ENCODE results near the gene CLMN. TPM values are rescaled to one million over a fixed set of nuclear protein-coding genes. Genes with fewer than 3 reads are reported as not detected.

Gene CLMN
- total and polyA plus RNA-seq, 2 of the 13 experiments (the other 11 are each of a cell fraction or from before 2014, with no cell fraction given): 15.1 to 16.7 TPM

DNA sequence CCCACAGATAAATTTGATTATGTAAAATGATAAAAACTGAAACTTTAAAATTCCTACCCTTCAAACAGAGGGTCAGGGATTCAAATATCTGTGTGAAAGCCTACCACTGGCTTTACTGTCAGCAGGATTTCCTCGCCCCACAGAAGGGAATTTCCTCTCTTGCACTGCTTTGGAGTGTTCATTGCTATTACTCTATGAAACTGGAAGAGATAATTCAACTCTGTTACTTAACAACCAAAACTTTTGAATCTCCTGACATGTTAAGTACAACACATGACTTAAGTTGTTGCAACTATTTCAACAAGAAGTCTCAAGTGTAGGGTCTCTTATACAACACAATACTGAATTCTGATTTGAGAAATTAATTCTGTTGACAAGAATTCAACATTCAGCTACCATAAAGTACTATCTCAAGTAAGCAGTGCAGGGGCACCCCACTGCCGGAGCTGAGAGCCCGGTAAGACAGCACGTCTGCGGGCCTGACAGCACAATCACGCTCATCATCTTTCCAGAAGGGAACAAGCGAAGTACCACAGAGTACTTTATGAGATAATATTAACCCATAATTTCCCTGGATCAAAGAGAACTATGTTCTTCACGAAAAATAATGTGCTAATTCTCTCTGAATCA, 185.3 kb downstream of the CLMN start (continued):
- TF ChIP-seq SOX5 (CRISPR knock-in tag; IDR thresholded peaks at IDR 0.05; ENCODE audit: borderline replicate concordance) (no peak), FOXO1 (CRISPR knock-in tag; IDR thresholded peaks at IDR 0.05) (no peak), ZNF672 (CRISPR knock-in tag; IDR thresholded peaks at IDR 0.05) (no peak), EP300 (IDR thresholded peaks at IDR 0.05; ENCODE audit: low read depth in 2 of 2, low read length in 2 of 2) (no peak), EP300 (CRISPR knock-in tag; IDR thresholded peaks at IDR 0.05; ENCODE audit: borderline replicate concordance) (no peak)
- TF ChIP-seq, protein P1, sequence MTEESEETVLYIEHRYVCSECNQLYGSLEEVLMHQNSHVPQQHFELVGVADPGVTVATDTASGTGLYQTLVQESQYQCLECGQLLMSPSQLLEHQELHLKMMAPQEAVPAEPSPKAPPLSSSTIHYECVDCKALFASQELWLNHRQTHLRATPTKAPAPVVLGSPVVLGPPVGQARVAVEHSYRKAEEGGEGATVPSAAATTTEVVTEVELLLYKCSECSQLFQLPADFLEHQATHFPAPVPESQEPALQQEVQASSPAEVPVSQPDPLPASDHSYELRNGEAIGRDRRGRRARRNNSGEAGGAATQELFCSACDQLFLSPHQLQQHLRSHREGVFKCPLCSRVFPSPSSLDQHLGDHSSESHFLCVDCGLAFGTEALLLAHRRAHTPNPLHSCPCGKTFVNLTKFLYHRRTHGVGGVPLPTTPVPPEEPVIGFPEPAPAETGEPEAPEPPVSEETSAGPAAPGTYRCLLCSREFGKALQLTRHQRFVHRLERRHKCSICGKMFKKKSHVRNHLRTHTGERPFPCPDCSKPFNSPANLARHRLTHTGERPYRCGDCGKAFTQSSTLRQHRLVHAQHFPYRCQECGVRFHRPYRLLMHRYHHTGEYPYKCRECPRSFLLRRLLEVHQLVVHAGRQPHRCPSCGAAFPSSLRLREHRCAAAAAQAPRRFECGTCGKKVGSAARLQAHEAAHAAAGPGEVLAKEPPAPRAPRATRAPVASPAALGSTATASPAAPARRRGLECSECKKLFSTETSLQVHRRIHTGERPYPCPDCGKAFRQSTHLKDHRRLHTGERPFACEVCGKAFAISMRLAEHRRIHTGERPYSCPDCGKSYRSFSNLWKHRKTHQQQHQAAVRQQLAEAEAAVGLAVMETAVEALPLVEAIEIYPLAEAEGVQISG (CRISPR knock-in tag; IDR thresholded peaks at IDR 0.05): no peak
- TF ChIP-seq, protein P2, sequence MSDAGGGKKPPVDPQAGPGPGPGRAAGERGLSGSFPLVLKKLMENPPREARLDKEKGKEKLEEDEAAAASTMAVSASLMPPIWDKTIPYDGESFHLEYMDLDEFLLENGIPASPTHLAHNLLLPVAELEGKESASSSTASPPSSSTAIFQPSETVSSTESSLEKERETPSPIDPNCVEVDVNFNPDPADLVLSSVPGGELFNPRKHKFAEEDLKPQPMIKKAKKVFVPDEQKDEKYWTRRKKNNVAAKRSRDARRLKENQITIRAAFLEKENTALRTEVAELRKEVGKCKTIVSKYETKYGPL (CRISPR knock-in tag; IDR thresholded peaks at IDR 0.05): no peak

DNA sequence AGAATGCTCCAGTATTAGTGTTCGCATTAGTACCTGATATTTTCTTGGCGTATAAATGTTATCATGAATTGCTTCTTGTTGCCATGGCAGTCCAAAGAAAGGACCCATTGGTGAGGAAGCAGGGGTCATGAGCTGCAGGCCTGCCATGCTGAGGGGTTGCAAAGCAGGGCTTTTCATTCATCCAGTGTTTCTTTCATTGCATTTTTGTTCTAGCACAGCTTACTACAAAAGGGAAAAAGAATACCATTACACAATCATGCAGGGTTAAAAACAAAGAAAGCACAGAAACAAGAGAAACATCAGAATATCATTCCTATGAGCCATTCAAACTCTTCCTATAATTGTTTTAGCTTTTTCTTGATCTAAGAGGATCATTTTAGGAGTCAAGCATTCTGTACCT, 186.4 kb downstream of the CLMN start:
- Histone ChIP-seq H3K4me1 (ENCODE audit: insufficient read depth, low read length) (peaks cover 12% of the 10 kb centered on the region), H3K4me2 (ENCODE audit: low read depth, low read length) (no peak overlapping the region), H3K79me2 (ENCODE audit: insufficient read depth, low read length) (peaks cover 38% of the 10 kb centered on the region), H2AFZ (ENCODE audit: low read length) (no peak overlapping the region), H3K9me3 (ENCODE audit: low read length) (no peaks in the 10 kb centered on the region), H4K20me1 (ENCODE audit: insufficient read depth, low read length) (peaks cover 4% of the 10 kb centered on the region; the same call in 1 of the 2 replicates), H3K27ac (ENCODE audit: extremely low read length, insufficient read depth, low read length) (no peak overlapping the region), H3K9ac (ENCODE audit: insufficient read depth, low read depth, low read length) (no peak overlapping the region), H3K27me3 (ENCODE audit: control insufficient read depth in 1 of 2, insufficient read depth in 2 of 2, low read length in 2 of 2) (no peaks in the 10 kb centered on the region), H3K4me3 (replicated peaks in 1 of 3; ENCODE audit: insufficient read depth in 1 of 3, low read depth in 2 of 3, low read length in 3 of 3) (no peak overlapping the region), H3K36me3 (replicated peaks in 1 of 2; ENCODE audit: control insufficient read depth in 1 of 2, insufficient read depth in 2 of 2, low read length in 2 of 2) (peaks cover 2 to 28% of the 10 kb centered on the region in 2 experiments; a peak in 4 of 5 replicates)
- in situ Hi-C loops (cut with HindIII; ENCODE audit: extremely low pct_ligation_motif_present, low pct_unique_long_range_greater_than_20kb): no loop called here
- intact Hi-C loops (cut with micrococcal nuclease; ENCODE audit: unreplicated experiment): no loop called here
- CTCF ChIA-PET (ENCODE audit: low intra/inter-chr PET ratio, low total read pairs): no interaction called here
- 92% methylated on average over 2 of the region's 2 CpGs for WGBS (ENCODE audit: low lambda C conversion rate)
- no TSS peak for BruUV-seq (replicated peaks)
- ATAC-seq: no peak
- POLR2A ChIA-PET: no interaction called here
- FAIRE-seq: no peak
- DNase-seq (ENCODE audit: low spot score): no peak
- no peak for TF ChIP-seq NR2F6 (IDR thresholded peaks at IDR 0.05)
- no peak for TF ChIP-seq NR2F6 (CRISPR knock-in tag; IDR thresholded peaks at IDR 0.05)
- TF ChIP-seq ZNF737 (CRISPR knock-in tag; IDR thresholded peaks at IDR 0.05; ENCODE audit: borderline replicate concordance): no peak
- no peak for TF ChIP-seq MED1 (CRISPR knock-in tag; IDR thresholded peaks at IDR 0.05)
- TF ChIP-seq HMGA1 (CRISPR knock-in tag; conservative IDR thresholded peaks at IDR 0.05): no peak
- TF ChIP-seq SP1 (IDR thresholded peaks at IDR 0.05): no peak
- TF ChIP-seq SP1 (CRISPR knock-in tag; IDR thresholded peaks at IDR 0.05): no peak
- TF ChIP-seq FOXK1 (CRISPR knock-in tag; IDR thresholded peaks at IDR 0.05; ENCODE audit: borderline replicate concordance, low read depth): no peak
- TF ChIP-seq, protein P3, sequence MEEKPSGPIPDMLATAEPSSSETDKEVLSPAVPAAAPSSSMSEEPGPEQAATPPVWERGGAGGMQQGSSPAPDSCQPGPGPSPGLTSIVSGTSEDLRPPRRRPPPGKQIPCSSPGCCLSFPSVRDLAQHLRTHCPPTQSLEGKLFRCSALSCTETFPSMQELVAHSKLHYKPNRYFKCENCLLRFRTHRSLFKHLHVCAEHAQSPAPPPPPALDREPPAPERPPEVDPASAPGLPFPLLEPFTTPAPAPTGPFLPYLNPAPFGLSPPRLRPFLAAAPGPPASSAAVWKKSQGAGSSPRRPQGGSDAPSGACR (CRISPR knock-in tag; IDR thresholded peaks at IDR 0.05): no peak
- TF ChIP-seq ZNF296 (CRISPR knock-in tag; conservative IDR thresholded peaks at IDR 0.05): no peak
- no peak for TF ChIP-seq CBFB (CRISPR knock-in tag; IDR thresholded peaks at IDR 0.05)
- TF ChIP-seq ZNF431 (CRISPR knock-in tag; IDR thresholded peaks at IDR 0.05; ENCODE audit: borderline replicate concordance, low read depth): no peak
- TF ChIP-seq, protein P4, sequence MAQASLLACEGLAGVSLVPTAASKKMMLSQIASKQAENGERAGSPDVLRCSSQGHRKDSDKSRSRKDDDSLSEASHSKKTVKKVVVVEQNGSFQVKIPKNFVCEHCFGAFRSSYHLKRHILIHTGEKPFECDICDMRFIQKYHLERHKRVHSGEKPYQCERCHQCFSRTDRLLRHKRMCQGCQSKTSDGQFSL (CRISPR knock-in tag; IDR thresholded peaks at IDR 0.05): no peak
- no peak for TF ChIP-seq ZNF124 (CRISPR knock-in tag; IDR thresholded peaks at IDR 0.05)

All from HepG2 (cell line).